ENCODE data around the gene TMEM150B.

Gene TMEM150B

GRCh38 chr19:55325172-55325571 is at the start of gene TMEM150B:
TSS of gene TMEM150B (minus strand) at chr19:55325341. CDS start at chr19:55321036, 4,305 bp downstream.
- Histone ChIP-seq H3K36me3 (ENCODE audit: insufficient read depth, low read length) (no peaks in the 10 kb centered on the region), H3K27ac (ENCODE audit: low read depth, low read length) (no peak within 1 kb of the TSS), H3K4me1 (ENCODE audit: control insufficient read depth, insufficient read depth, low read length, unreplicated experiment) (peaks cover 4% of the 10 kb centered on the region), H2AFZ (ENCODE audit: low read length, unreplicated experiment) (no peak within 1 kb of the TSS), H3K4me3 (ENCODE audit: low read depth, low read length) (no peak within 1 kb of the TSS), H3K27me3 (ENCODE audit: insufficient read depth, low read length) (no peaks in the 10 kb centered on the region), H3K79me2 (ENCODE audit: control insufficient read depth, insufficient read depth, low read length, unreplicated experiment) (no peaks in the 10 kb centered on the region)

GRCh38 chr19:55373993-55374757 is 49.0 kb upstream of the TMEM150B start:
- H2AFZ ChIP-seq (ENCODE audit: low read length, unreplicated experiment) = no peak overlapping the region

GRCh38 chr19:55373306-55373992 is 48.3 kb upstream of the TMEM150B start:
- Histone ChIP-seq H2AFZ (ENCODE audit: low read length, unreplicated experiment) (no peak overlapping the region), H3K79me2 (ENCODE audit: control insufficient read depth, insufficient read depth, low read length, unreplicated experiment) (no peaks in the 10 kb centered on the region), H3K27me3 (ENCODE audit: insufficient read depth, low read length) (no peaks in the 10 kb centered on the region), H3K36me3 (ENCODE audit: insufficient read depth, low read length) (no peaks in the 10 kb centered on the region), H3K4me3 (ENCODE audit: low read depth, low read length) (no peak overlapping the region), H3K4me1 (ENCODE audit: control insufficient read depth, insufficient read depth, low read length, unreplicated experiment) (peaks cover 13% of the 10 kb centered on the region), H3K27ac (ENCODE audit: low read depth, low read length) (no peak overlapping the region; the same call in 1 of the 2 replicates)

More at GRCh38 chr19:55373993-55374757, 49.0 kb upstream of the TMEM150B start:
- Histone ChIP-seq H3K4me3 (ENCODE audit: low read depth, low read length) (no peak overlapping the region), H3K27ac (ENCODE audit: low read depth, low read length) (no peak overlapping the region; the same call in 1 of the 2 replicates), H3K4me1 (ENCODE audit: control insufficient read depth, insufficient read depth, low read length, unreplicated experiment) (peaks cover 13% of the 10 kb centered on the region), H3K36me3 (ENCODE audit: insufficient read depth, low read length) (no peaks in the 10 kb centered on the region), H3K79me2 (ENCODE audit: control insufficient read depth, insufficient read depth, low read length, unreplicated experiment) (no peaks in the 10 kb centered on the region), H3K27me3 (ENCODE audit: insufficient read depth, low read length) (no peaks in the 10 kb centered on the region)

- no peaks in the 10 kb centered on the region for H3K36me3 ChIP-seq (ENCODE audit: insufficient read depth, low read length)
- H3K4me1 ChIP-seq (ENCODE audit: control insufficient read depth, insufficient read depth, low read length, unreplicated experiment) = peaks cover 13% of the 10 kb centered on the region
- H2AFZ ChIP-seq (ENCODE audit: low read length, unreplicated experiment) = no peak overlapping the region
- H3K27me3 ChIP-seq (ENCODE audit: insufficient read depth, low read length) = no peaks in the 10 kb centered on the region
- H3K4me3 ChIP-seq (ENCODE audit: low read depth, low read length) = no peak overlapping the region
- H3K27ac ChIP-seq (ENCODE audit: low read depth, low read length) = no peak overlapping the region
- no peaks in the 10 kb centered on the region for H3K79me2 ChIP-seq (ENCODE audit: control insufficient read depth, insufficient read depth, low read length, unreplicated experiment)
Measured at GRCh38 chr19:55372316-55373081, 47.4 kb upstream of the TMEM150B start.

- H3K4me3 ChIP-seq (ENCODE audit: low read depth, low read length) = peak within 1 kb of the TSS; percentile 75
- peak within 1 kb of the TSS; percentile 22; the same call in 1 of the 2 replicates for H3K27ac ChIP-seq (ENCODE audit: low read depth, low read length)
- no peaks in the 10 kb centered on the region for H3K27me3 ChIP-seq (ENCODE audit: insufficient read depth, low read length)
- no peaks in the 10 kb centered on the region for H3K79me2 ChIP-seq (ENCODE audit: control insufficient read depth, insufficient read depth, low read length, unreplicated experiment)
- no peaks in the 10 kb centered on the region for H3K36me3 ChIP-seq (ENCODE audit: insufficient read depth, low read length)
- H2AFZ ChIP-seq (ENCODE audit: low read length, unreplicated experiment) = no peak within 1 kb of the TSS
- H3K4me1 ChIP-seq (ENCODE audit: control insufficient read depth, insufficient read depth, low read length, unreplicated experiment) = peaks cover 13% of the 10 kb centered on the region
Measured at GRCh38 chr19:55370305-55370988, 45.3 kb upstream of the TMEM150B start, which contains the start of gene IL11. TSS of gene IL11 (minus strand) at chr19:55370463. CDS start at chr19:55370310, 153 bp downstream.

GRCh38 chr19:55369653-55370304 is 44.6 kb upstream of the TMEM150B start:
- Histone ChIP-seq H3K4me3 (ENCODE audit: low read depth, low read length) (peak overlapping the region; percentile 75), H2AFZ (ENCODE audit: low read length, unreplicated experiment) (no peak overlapping the region), H3K27ac (ENCODE audit: low read depth, low read length) (no peak overlapping the region), H3K4me1 (ENCODE audit: control insufficient read depth, insufficient read depth, low read length, unreplicated experiment) (peaks cover 13% of the 10 kb centered on the region), H3K36me3 (ENCODE audit: insufficient read depth, low read length) (no peaks in the 10 kb centered on the region), H3K27me3 (ENCODE audit: insufficient read depth, low read length) (no peaks in the 10 kb centered on the region), H3K79me2 (ENCODE audit: control insufficient read depth, insufficient read depth, low read length, unreplicated experiment) (no peaks in the 10 kb centered on the region)

- H3K27me3 ChIP-seq (ENCODE audit: insufficient read depth, low read length) = no peaks in the 10 kb centered on the region
- H2AFZ ChIP-seq (ENCODE audit: low read length, unreplicated experiment) = no peak overlapping the region
- peaks cover 13% of the 10 kb centered on the region for H3K4me1 ChIP-seq (ENCODE audit: control insufficient read depth, insufficient read depth, low read length, unreplicated experiment)
- no peak overlapping the region for H3K27ac ChIP-seq (ENCODE audit: low read depth, low read length)
- H3K36me3 ChIP-seq (ENCODE audit: insufficient read depth, low read length) = no peaks in the 10 kb centered on the region
- H3K4me3 ChIP-seq (ENCODE audit: low read depth, low read length) = peak overlapping the region; percentile 57
- no peaks in the 10 kb centered on the region for H3K79me2 ChIP-seq (ENCODE audit: control insufficient read depth, insufficient read depth, low read length, unreplicated experiment)
Measured at GRCh38 chr19:55368701-55369563, 43.8 kb upstream of the TMEM150B start.

GRCh38 chr19:55368106-55368505 is 43.0 kb upstream of the TMEM150B start:
- Histone ChIP-seq H3K4me3 (ENCODE audit: low read depth, low read length) (no peak overlapping the region), H3K36me3 (ENCODE audit: insufficient read depth, low read length) (no peaks in the 10 kb centered on the region), H3K79me2 (ENCODE audit: control insufficient read depth, insufficient read depth, low read length, unreplicated experiment) (no peaks in the 10 kb centered on the region), H2AFZ (ENCODE audit: low read length, unreplicated experiment) (no peak overlapping the region), H3K27ac (ENCODE audit: low read depth, low read length) (no peak overlapping the region), H3K27me3 (ENCODE audit: insufficient read depth, low read length) (no peaks in the 10 kb centered on the region), H3K4me1 (ENCODE audit: control insufficient read depth, insufficient read depth, low read length, unreplicated experiment) (peaks cover 9% of the 10 kb centered on the region)

GRCh38 chr19:55366790-55367189 is 41.6 kb upstream of the TMEM150B start:
- H3K4me3 ChIP-seq (ENCODE audit: low read depth, low read length) = no peak overlapping the region
- H3K4me1 ChIP-seq (ENCODE audit: control insufficient read depth, insufficient read depth, low read length, unreplicated experiment) = peaks cover 5% of the 10 kb centered on the region
- H3K27ac ChIP-seq (ENCODE audit: low read depth, low read length) = no peak overlapping the region
- H3K36me3 ChIP-seq (ENCODE audit: insufficient read depth, low read length) = no peaks in the 10 kb centered on the region
- no peaks in the 10 kb centered on the region for H3K79me2 ChIP-seq (ENCODE audit: control insufficient read depth, insufficient read depth, low read length, unreplicated experiment)
- no peak overlapping the region for H2AFZ ChIP-seq (ENCODE audit: low read length, unreplicated experiment)
- no peaks in the 10 kb centered on the region for H3K27me3 ChIP-seq (ENCODE audit: insufficient read depth, low read length)

Measured in ACC112 (cell line).